Heart left ventricle (tissue), 13 donors: ENCODE measurements around the gene EDA.

ENCODE experiments used
- CTCF ChIP-seq, 12 donors: fragments of 200-600 bp; sonication (generic) in 4 of 12; IDR thresholded peaks; one replicate each; pipeline versions ENCODE4 v1.5.0 to v1.8.0; 2018 to 2022; ENCODE audit warnings: antibody characterized with exemption in 12 of 12, mild to moderate bottlenecking in 5 of 12
- POLR2A ChIP-seq, 2 donors: fragments of 450-650 bp; IDR thresholded peaks; one replicate each; pipeline ENCODE4 v1.6.1; 2017; ENCODE audit warnings: antibody characterized with exemption in 2 of 2, mild to moderate bottlenecking in 2 of 2, moderate library complexity in 2 of 2
- donor health status: ischemic (EF 13 %, LVEDD 7.1; RV severe dilation, severe dysfunction).
- donor health status: DM: no; HTN: yes; CAD: no.
- donor health status: DM: no; HTN: no; CAD: no.
- donor health status: ischemic (EF 25% LVEDD 6.9; RV normal size, moderate dysfunction).
- donor health status: ischemic (EF 25% LVEDD 5.7; RV mildly dilated, moderate dysfunction).
- donor health status: ischemic (EF 35%, LVEDD 5.7; RV mildly dilated, moderate dysfunction).
- donor health status: nonischemic (EF 11% LVEDD 7.7; RV severe dilation, severe dysfunction).
- donor health status: DM: yes; HTN: yes; CAD: no.
- donor health status: PGD.
- donor health status: ischemic (EF 29% LVEDD 5.4; RV normal size, mild dysfunction).
- donor health status: nonischemic (EF 23%, LVEDD 6.1; RV moderate dilation, normal function).

GRCh38 chrX:69618803-69619202 is 2.9 kb downstream of the EDA start:
- peak; percentile 27 to 64 (median 46) for TF ChIP-seq CTCF (IDR thresholded peaks at IDR 0.05)
- TF ChIP-seq POLR2A (IDR thresholded peaks at IDR 0.05), result no peak
